IPS-20b (cell line): ENCODE data around the gene SMARCA1.

Source experiments
- H3K27ac ChIP-seq: one replicate; pipeline ENCODE4 v1.5.1; 2013; ENCODE audit warnings: low read length
- H3K27me3 ChIP-seq: 2 replicates; pipeline ENCODE4 v1.6.1; 2013; ENCODE audit warnings: mild to moderate bottlenecking, low read length, inconsistent platforms; ENCODE audit not compliant: insufficient read depth
- H3K36me3 ChIP-seq: 2 replicates; pipeline ENCODE4 v1.6.1; 2013; ENCODE audit warnings: low read depth, mild to moderate bottlenecking, inconsistent platforms, low read length, moderate library complexity; ENCODE audit not compliant: insufficient read depth
- H3K4me1 ChIP-seq: 2 replicates; pipeline ENCODE4 v1.6.1; 2013; ENCODE audit warnings: mild to moderate bottlenecking, control low read depth, inconsistent platforms, low read length, moderate library complexity; ENCODE audit not compliant: insufficient read depth
- H3K4me3 ChIP-seq: 2 replicates; pipeline ENCODE4 v1.5.1; 2013; ENCODE audit warnings: mild to moderate bottlenecking, low read length, inconsistent platforms
- H3K9ac ChIP-seq: 2 replicates; pipeline ENCODE4 v1.6.1; 2013; ENCODE audit warnings: low read depth, mild to moderate bottlenecking, inconsistent platforms, low read length, moderate library complexity
- H3K9me3 ChIP-seq: 2 replicates; pipeline ENCODE4 v1.6.1; 2013; ENCODE audit warnings: mild to moderate bottlenecking, low read depth, low read length, inconsistent platforms; ENCODE audit not compliant: insufficient read depth

The SMARCA1 gene

DNA sequence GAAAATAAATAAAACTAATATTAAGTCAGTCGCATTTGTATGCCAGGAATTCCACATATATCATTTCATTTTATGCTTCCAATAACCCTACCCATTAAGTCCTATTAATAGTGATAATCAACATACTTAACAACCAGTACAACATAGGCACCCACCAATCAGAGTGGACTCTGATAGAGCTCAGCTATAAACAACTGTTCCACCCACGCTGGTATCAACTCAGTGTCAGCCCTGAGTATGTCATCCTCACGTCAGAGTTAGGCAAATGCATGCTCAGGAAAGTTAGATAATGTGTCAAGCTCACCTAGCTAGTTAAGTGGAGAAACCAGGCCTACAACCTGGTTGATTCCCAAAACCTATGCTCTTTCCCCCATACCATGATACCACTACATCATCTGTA, 89.3 kb downstream of the SMARCA1 start:
- Histone ChIP-seq H3K27ac (no peak overlapping the region), H3K4me1 (no peaks in the 10 kb centered on the region), H3K27me3 (no peaks in the 10 kb centered on the region), H3K36me3 (peaks cover 8% of the 10 kb centered on the region; the same call in 1 of the 2 replicates), H3K9ac (no peak overlapping the region), H3K4me3 (no peak overlapping the region), H3K9me3 (no peaks in the 10 kb centered on the region)

DNA sequence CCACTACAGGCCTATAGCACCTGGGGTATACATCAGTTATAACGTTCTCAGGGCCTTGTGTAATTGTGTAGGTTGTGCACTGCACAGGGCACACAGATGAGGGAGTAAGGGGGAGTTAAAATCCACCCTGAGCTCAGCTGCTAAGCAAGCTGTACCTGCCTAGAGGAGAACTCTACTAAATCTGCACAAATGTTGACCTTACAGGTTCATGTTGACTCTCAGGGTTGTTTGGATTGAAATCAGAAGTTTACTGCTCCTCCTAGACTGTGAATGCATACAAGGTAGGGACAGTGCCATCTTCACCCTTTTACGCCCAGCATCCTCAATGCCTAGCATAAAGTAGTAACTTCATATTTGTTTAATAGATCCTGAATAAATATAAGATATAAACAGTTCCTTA, 89.8 kb downstream of the SMARCA1 start:
- H3K9ac ChIP-seq = no peak overlapping the region
- no peaks in the 10 kb centered on the region for H3K4me1 ChIP-seq
- H3K27ac ChIP-seq = no peak overlapping the region
- no peaks in the 10 kb centered on the region for H3K9me3 ChIP-seq
- peaks cover 8% of the 10 kb centered on the region; the same call in 1 of the 2 replicates for H3K36me3 ChIP-seq
- H3K27me3 ChIP-seq = no peaks in the 10 kb centered on the region
- H3K4me3 ChIP-seq = no peak overlapping the region

DNA sequence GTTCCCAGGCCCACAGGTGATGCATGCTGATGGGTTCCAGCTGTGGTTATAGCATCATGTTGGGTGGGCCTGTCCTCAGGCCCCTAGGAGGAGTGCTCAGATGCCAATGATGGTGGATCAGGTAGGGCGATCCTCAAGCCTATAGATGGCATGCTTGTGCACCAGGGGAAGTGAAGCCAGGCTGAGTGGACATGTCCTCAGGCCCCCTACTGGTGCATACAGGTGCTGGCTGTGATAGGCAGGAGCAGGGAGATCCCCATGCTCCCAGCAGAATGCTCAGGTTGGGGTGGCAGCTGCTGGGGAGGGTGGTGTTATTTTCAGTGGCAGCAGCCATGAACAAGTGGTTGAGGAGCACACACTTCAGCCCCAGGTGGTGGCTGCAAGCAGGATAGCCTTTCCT, 96.0 kb downstream of the SMARCA1 start:
- Histone ChIP-seq H3K27me3 (no peaks in the 10 kb centered on the region), H3K9ac (no peak overlapping the region), H3K4me1 (no peaks in the 10 kb centered on the region), H3K9me3 (peaks cover 28% of the 10 kb centered on the region), H3K36me3 (peaks cover 8% of the 10 kb centered on the region; the same call in 1 of the 2 replicates), H3K27ac (no peak overlapping the region), H3K4me3 (no peak overlapping the region)

DNA sequence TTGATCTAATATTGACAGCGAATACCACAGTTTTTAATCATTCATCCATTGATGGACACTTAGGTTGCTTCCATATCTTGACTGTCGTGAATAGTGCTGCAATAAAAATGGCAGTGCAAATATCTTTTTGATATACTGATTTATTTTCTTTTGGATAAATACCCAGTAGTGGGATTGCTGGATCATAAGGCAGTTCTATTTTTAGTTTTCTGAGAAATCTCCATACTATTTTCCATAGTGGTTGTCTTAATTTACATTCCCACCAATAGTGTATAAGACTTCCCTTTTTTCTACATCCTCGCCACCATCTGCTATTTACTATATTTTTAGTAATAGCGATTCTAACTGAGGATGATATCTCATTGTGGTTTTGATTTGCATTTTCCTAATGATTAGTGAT, 100.1 kb downstream of the SMARCA1 start:
- H3K36me3 ChIP-seq = peaks cover 8% of the 10 kb centered on the region; the same call in 1 of the 2 replicates
- H3K27ac ChIP-seq = no peak overlapping the region
- H3K4me3 ChIP-seq = no peak overlapping the region
- H3K27me3 ChIP-seq = no peaks in the 10 kb centered on the region
- peaks cover 28% of the 10 kb centered on the region for H3K9me3 ChIP-seq
- H3K4me1 ChIP-seq = no peaks in the 10 kb centered on the region
- no peak overlapping the region for H3K9ac ChIP-seq

DNA sequence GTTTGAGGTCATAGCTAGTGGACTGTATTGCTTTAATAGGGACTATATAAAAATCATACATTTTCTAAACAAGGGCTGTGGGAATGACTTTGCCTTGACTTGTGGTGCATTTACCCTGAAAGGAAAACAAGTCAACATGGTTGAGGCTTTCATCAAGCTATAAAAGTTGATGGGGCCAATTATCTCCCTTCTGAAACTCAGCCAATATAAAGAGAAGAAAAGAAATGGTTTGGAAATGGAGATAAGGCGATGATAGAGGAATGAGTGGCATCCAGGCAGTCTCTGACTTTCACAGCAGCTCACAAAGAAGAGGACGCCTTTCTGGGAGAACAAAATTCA, 118.7 kb downstream of the SMARCA1 start:
- H3K27ac ChIP-seq = no peak overlapping the region
- no peaks in the 10 kb centered on the region for H3K9me3 ChIP-seq
- 0 out of 2 replicates have a peak, but pooled peaks cover 6% of the 10 kb centered on the region for H3K4me1 ChIP-seq
- H3K4me3 ChIP-seq = no peak overlapping the region
- no peaks in the 10 kb centered on the region for H3K36me3 ChIP-seq
- H3K27me3 ChIP-seq = no peaks in the 10 kb centered on the region
- H3K9ac ChIP-seq = no peak overlapping the region

DNA sequence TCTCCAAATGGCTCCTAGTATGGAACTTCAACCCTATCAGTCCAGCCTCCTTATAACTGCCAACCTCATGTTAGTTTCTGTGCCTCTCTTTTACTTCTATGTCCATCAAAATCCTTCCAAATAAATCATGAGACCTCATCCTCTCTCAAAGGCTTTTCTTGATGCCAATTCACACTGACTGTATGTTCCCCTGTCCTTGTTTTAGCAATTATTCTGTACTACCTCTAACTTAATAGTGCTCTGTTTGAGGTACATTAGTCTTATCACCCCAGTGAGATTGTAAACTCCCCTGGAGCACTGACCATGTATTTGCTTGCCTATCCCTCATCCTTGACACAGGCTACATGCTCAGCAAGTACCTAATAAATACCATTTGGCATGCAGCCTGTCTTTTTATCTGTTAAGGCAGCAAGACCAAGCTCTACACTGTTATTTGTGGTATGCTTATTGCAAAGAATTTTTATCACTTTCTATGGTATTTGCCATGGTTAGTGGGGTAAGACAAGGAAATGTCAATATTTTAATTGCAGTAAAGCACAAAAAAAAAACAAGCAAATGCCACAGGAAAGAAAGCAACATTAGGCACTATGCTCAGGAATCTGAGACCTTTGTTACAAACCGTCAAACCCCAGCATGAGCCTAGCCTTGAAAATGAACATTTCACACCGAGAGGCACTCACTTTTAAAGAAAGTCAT, 119.2 kb downstream of the SMARCA1 start:
- no peak overlapping the region for H3K9ac ChIP-seq
- no peaks in the 10 kb centered on the region for H3K27me3 ChIP-seq
- no peaks in the 10 kb centered on the region for H3K36me3 ChIP-seq
- H3K4me3 ChIP-seq = no peak overlapping the region
- H3K4me1 ChIP-seq = 0 out of 2 replicates have a peak, but pooled peaks cover 6% of the 10 kb centered on the region
- no peak overlapping the region for H3K27ac ChIP-seq
- no peaks in the 10 kb centered on the region for H3K9me3 ChIP-seq
